HepG2 (cell line): Measurements from ENCODE around the gene MFSD8. TPM values are rescaled to one million over a fixed set of nuclear protein-coding genes. Genes with fewer than 3 reads are reported as not detected.

ENCODE experiments used
- CBX5 ChIP-seq: sonication (generic); formaldehyde crosslinking; IDR thresholded peaks from 2 replicates; pipeline ENCODE4 v1.4.0; 2020; ENCODE audit warnings: missing genetic modification reagents, borderline replicate concordance
- DBP ChIP-seq: sonication (generic); formaldehyde crosslinking; IDR thresholded peaks from 2 replicates; pipeline ENCODE4 v1.4.0; 2020; ENCODE audit warnings: missing genetic modification reagents; ENCODE audit errors: not compliant biosample characterization
- HIVEP1 ChIP-seq: sonication (generic); formaldehyde crosslinking; IDR thresholded peaks from 2 replicates; pipeline ENCODE4 v1.4.0; 2020; ENCODE audit warnings: mild to moderate bottlenecking, missing genetic modification reagents
- HMGXB4 ChIP-seq, 2 experiments: sonication (generic) in 1 of 2; formaldehyde crosslinking in 1 of 2; IDR thresholded peaks; 2 replicates each; pipeline versions ENCODE4 v1.4.0 to v1.6.1; 2018 to 2020; ENCODE audit warnings: missing genetic modification reagents in 2 of 2, borderline replicate concordance in 1 of 2, low read depth in 1 of 2, mild to moderate bottlenecking in 1 of 2, missing biosample characterization in 1 of 2
- KLF15 ChIP-seq: sonication (generic); formaldehyde crosslinking; IDR thresholded peaks from 2 replicates; pipeline ENCODE4 v1.8.1; 2023; ENCODE audit warnings: borderline replicate concordance, mild to moderate bottlenecking, inconsistent platforms, missing genetic modification reagents, mixed read lengths
- MXI1 ChIP-seq: IDR thresholded peaks from 3 replicates; pipeline ENCODE4 v1.6.1; 2012; ENCODE audit warnings: low read depth, low read length, inconsistent platforms, borderline replicate concordance
- NR2F6 ChIP-seq, 2 experiments: IDR thresholded peaks; 2 replicates each; pipeline ENCODE4 v1.6.1; 2016; ENCODE audit warnings: antibody characterized with exemption in 1 of 2, mild to moderate bottlenecking in 1 of 2
- PITX1 ChIP-seq: sonication (generic); formaldehyde crosslinking; IDR thresholded peaks from 2 replicates; pipeline ENCODE4 v1.5.1; 2020; ENCODE audit warnings: mild to moderate bottlenecking, missing genetic modification reagents
- RCOR2 ChIP-seq: IDR thresholded peaks from 2 replicates; pipeline ENCODE4 v1.6.1; 2016; ENCODE audit warnings: missing biosample characterization, missing genetic modification reagents
- SPEN ChIP-seq: sonication (generic); formaldehyde crosslinking; IDR thresholded peaks from 2 replicates; pipeline ENCODE4 v1.5.1; 2020; ENCODE audit warnings: low read depth, mild to moderate bottlenecking, missing genetic modification reagents
- TBP ChIP-seq: sonication (generic); formaldehyde crosslinking; IDR thresholded peaks from 2 replicates; pipeline ENCODE4 v1.5.0; 2020; ENCODE audit warnings: missing genetic modification reagents
- XBP1 ChIP-seq: sonication (generic); formaldehyde crosslinking; IDR thresholded peaks from 2 replicates; pipeline ENCODE4 v1.5.0; 2020; ENCODE audit warnings: missing genetic modification reagents
- ZBTB37 ChIP-seq: sonication (generic); formaldehyde crosslinking; IDR thresholded peaks from 2 replicates; pipeline ENCODE4 v1.4.0; 2020; ENCODE audit warnings: mild to moderate bottlenecking, missing genetic modification reagents
- ZNF17 ChIP-seq: sonication (generic); formaldehyde crosslinking; IDR thresholded peaks from 2 replicates; pipeline ENCODE4 v1.5.0; 2020; ENCODE audit warnings: mild to moderate bottlenecking, missing genetic modification reagents
- ZNF232 ChIP-seq: sonication (generic); formaldehyde crosslinking; IDR thresholded peaks from 2 replicates; pipeline ENCODE4 v1.4.0; 2020; ENCODE audit warnings: missing genetic modification reagents, borderline replicate concordance
- ZNF329 ChIP-seq: sonication (generic); formaldehyde crosslinking; IDR thresholded peaks from 2 replicates; pipeline ENCODE4 v1.9.0; 2021; ENCODE audit warnings: low read depth, mild to moderate bottlenecking, missing genetic modification reagents
- ZNF441 ChIP-seq: sonication (generic); formaldehyde crosslinking; IDR thresholded peaks from 2 replicates; pipeline ENCODE4 v1.7.0; 2021; ENCODE audit warnings: missing genetic modification reagents, borderline replicate concordance
- ZNF574 ChIP-seq: sonication (generic); formaldehyde crosslinking; IDR thresholded peaks from 2 replicates; pipeline ENCODE4 v1.4.0; 2020; ENCODE audit warnings: missing genetic modification reagents
- ZNF629 ChIP-seq: sonication (generic); formaldehyde crosslinking; conservative IDR thresholded peaks from 2 replicates; pipeline ENCODE4 v1.5.0; 2020; ENCODE audit warnings: missing genetic modification reagents
- ZSCAN5A ChIP-seq: sonication (generic); formaldehyde crosslinking; IDR thresholded peaks from 2 replicates; pipeline ENCODE4 v1.8.0; 2022; ENCODE audit warnings: mild to moderate bottlenecking, missing genetic modification reagents, borderline replicate concordance
- polyA plus RNA-seq, 8 experiments: library from polyadenylated mRNA; depleted of rRNA in 3 of 8; stranded (reverse) in 7 of 8; unstranded in 1 of 8; fragments of >200 nt; fragmentation: Illumina TruSeq in 4 of 8; extraction: Trizol in 4 of 8; gene quantifications; 2 replicates each; pipeline versions ENCODE4 v1.2.1 to v1.2.3, GENCODE V29; 2011 to 2016; ENCODE audit warnings: low read depth in 4 of 8, missing spikeins in 1 of 8, mixed read lengths in 1 of 8; ENCODE audit not compliant: insufficient read depth in 1 of 8
- total RNA-seq, 5 experiments: library from RNA; depleted of rRNA; stranded (reverse); fragments of >200 nt; fragmentation: Illumina TruSeq; extraction: Trizol; gene quantifications; 2 replicates each; pipeline ENCODE4 v1.2.3, GENCODE V29; 2016; ENCODE audit warnings: low read depth in 1 of 5

The MFSD8 gene
- total and polyA plus RNA-seq, 2 of the 13 experiments (the other 11 are each of a cell fraction or from before 2014, with no cell fraction given): 24.8 to 25.5 TPM

GRCh38 chr4:127881563-127881864 is 83.5 kb downstream of the MFSD8 start (continued):
- TF ChIP-seq HMGXB4 (CRISPR knock-in tag; IDR thresholded peaks at IDR 0.05; ENCODE audit: borderline replicate concordance in 1 of 2, low read depth in 1 of 2) (peak in 1 of 2 experiments; percentile 9; a peak in 1 of 4 replicates), DBP (CRISPR knock-in tag) (no peak), ZBTB37 (CRISPR knock-in tag) (no peak), PITX1 (CRISPR knock-in tag) (no peak), ZNF629 (CRISPR knock-in tag) (no peak), RCOR2 (CRISPR knock-in tag) (no peak), KLF15 (CRISPR knock-in tag) (no peak), ZNF329 (CRISPR knock-in tag) (0 out of 2 replicates have a peak, but pooled peaks have one; percentile 5), CBX5 (no peak), ZNF232 (no peak), NR2F6 (IDR thresholded peaks at IDR 0.05) (no peak), NR2F6 (CRISPR knock-in tag; IDR thresholded peaks at IDR 0.05) (no peak), ZNF441 (CRISPR knock-in tag) (0 out of 2 replicates have a peak, but pooled peaks have one; percentile 0), TBP (no peak), ZNF574 (CRISPR knock-in tag) (no peak), XBP1 (no peak), ZNF17 (CRISPR knock-in tag) (no peak), HIVEP1 (no peak), SPEN (CRISPR knock-in tag) (no peak), MXI1 (no peak), ZSCAN5A (CRISPR knock-in tag) (no peak)
